Measurements from ENCODE around the gene BRD3OS. TPM values are rescaled to one million over a fixed set of nuclear protein-coding genes. Genes with fewer than 3 reads are reported as not detected.

Gene BRD3OS
- total RNA-seq, 1 donor from 2014 or later, result 14.3 TPM

GRCh38 chr9:134040781-134041648, 15.7 kb downstream of the BRD3OS start:
- Mint-ChIP-seq H3K9me3 (peaks cover 14% of the 10 kb centered on the region), H3K36me3 (peaks cover 61% of the 10 kb centered on the region)
- no peak for DNase-seq (ENCODE audit: low spot score in 2 of 2, unreplicated experiment in 2 of 2)

GRCh38 chr9:134041649-134041962, 16.3 kb downstream of the BRD3OS start:
- H3K4me3 Mint-ChIP-seq, result no peak overlapping the region
- H3K27ac Mint-ChIP-seq, result no peak overlapping the region
- no peak for DNase-seq (ENCODE audit: low spot score in 2 of 2, unreplicated experiment in 2 of 2)
- no peak for TF ChIP-seq CTCF (IDR thresholded peaks at IDR 0.05; ENCODE audit: unreplicated experiment)
- H3K9me3 Mint-ChIP-seq, result peaks cover 14% of the 10 kb centered on the region
- H3K27me3 Mint-ChIP-seq (ENCODE audit: low read depth), result no peaks in the 10 kb centered on the region
- peaks cover 56% of the 10 kb centered on the region for H3K36me3 Mint-ChIP-seq
- peaks cover 4% of the 10 kb centered on the region for H3K4me1 Mint-ChIP-seq

More at GRCh38 chr9:134040781-134041648, 15.7 kb downstream of the BRD3OS start:
- Mint-ChIP-seq H3K4me1 (peaks cover 4% of the 10 kb centered on the region), H3K27me3 (ENCODE audit: low read depth) (no peaks in the 10 kb centered on the region), H3K4me3 (no peak overlapping the region), H3K27ac (no peak overlapping the region)
- no peak for TF ChIP-seq CTCF (IDR thresholded peaks at IDR 0.05; ENCODE audit: unreplicated experiment)

- Mint-ChIP-seq H3K27me3 (ENCODE audit: low read depth) (no peaks in the 10 kb centered on the region), H3K27ac (no peak overlapping the region), H3K4me3 (no peak overlapping the region), H3K9me3 (peaks cover 7% of the 10 kb centered on the region), H3K4me1 (peaks cover 4% of the 10 kb centered on the region), H3K36me3 (peaks cover 44% of the 10 kb centered on the region)
- no peak for DNase-seq (ENCODE audit: low spot score in 2 of 2, unreplicated experiment in 2 of 2)
- TF ChIP-seq CTCF (IDR thresholded peaks at IDR 0.05; ENCODE audit: unreplicated experiment), result no peak
Observed at GRCh38 chr9:134043531-134043988, 18.3 kb downstream of the BRD3OS start.

GRCh38 chr9:134044944-134045343, 19.7 kb downstream of the BRD3OS start:
- no peak for TF ChIP-seq CTCF (IDR thresholded peaks at IDR 0.05; ENCODE audit: unreplicated experiment)
- peaks cover 30% of the 10 kb centered on the region for H3K36me3 Mint-ChIP-seq
- no peak for DNase-seq (ENCODE audit: low spot score in 2 of 2, unreplicated experiment in 2 of 2)
- no peaks in the 10 kb centered on the region for H3K27me3 Mint-ChIP-seq (ENCODE audit: low read depth)
- peaks cover 4% of the 10 kb centered on the region for H3K4me1 Mint-ChIP-seq
- no peaks in the 10 kb centered on the region for H3K9me3 Mint-ChIP-seq
- no peak overlapping the region for H3K4me3 Mint-ChIP-seq
- H3K27ac Mint-ChIP-seq, result no peak overlapping the region

- no peaks in the 10 kb centered on the region for H3K27me3 Mint-ChIP-seq (ENCODE audit: low read depth)
- no peak for TF ChIP-seq CTCF (IDR thresholded peaks at IDR 0.05; ENCODE audit: unreplicated experiment)
- no peaks in the 10 kb centered on the region for H3K9me3 Mint-ChIP-seq
- H3K36me3 Mint-ChIP-seq, result peaks cover 20% of the 10 kb centered on the region
- peaks cover 2% of the 10 kb centered on the region for H3K4me1 Mint-ChIP-seq
- no peak overlapping the region for H3K4me3 Mint-ChIP-seq
- H3K27ac Mint-ChIP-seq, result no peak overlapping the region
- no peak for DNase-seq (ENCODE audit: low spot score in 2 of 2, unreplicated experiment in 2 of 2)
Observed at GRCh38 chr9:134045841-134046544, 20.7 kb downstream of the BRD3OS start.
